ENCODE data around the gene SYT11.
"Not testable (repeated sequence)": the region's sequence is repeated elsewhere in the genome, so short reads cannot be mapped to it uniquely, and the experiment has no call there.

Gene SYT11, protein sequence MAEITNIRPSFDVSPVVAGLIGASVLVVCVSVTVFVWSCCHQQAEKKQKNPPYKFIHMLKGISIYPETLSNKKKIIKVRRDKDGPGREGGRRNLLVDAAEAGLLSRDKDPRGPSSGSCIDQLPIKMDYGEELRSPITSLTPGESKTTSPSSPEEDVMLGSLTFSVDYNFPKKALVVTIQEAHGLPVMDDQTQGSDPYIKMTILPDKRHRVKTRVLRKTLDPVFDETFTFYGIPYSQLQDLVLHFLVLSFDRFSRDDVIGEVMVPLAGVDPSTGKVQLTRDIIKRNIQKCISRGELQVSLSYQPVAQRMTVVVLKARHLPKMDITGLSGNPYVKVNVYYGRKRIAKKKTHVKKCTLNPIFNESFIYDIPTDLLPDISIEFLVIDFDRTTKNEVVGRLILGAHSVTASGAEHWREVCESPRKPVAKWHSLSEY

DNA sequence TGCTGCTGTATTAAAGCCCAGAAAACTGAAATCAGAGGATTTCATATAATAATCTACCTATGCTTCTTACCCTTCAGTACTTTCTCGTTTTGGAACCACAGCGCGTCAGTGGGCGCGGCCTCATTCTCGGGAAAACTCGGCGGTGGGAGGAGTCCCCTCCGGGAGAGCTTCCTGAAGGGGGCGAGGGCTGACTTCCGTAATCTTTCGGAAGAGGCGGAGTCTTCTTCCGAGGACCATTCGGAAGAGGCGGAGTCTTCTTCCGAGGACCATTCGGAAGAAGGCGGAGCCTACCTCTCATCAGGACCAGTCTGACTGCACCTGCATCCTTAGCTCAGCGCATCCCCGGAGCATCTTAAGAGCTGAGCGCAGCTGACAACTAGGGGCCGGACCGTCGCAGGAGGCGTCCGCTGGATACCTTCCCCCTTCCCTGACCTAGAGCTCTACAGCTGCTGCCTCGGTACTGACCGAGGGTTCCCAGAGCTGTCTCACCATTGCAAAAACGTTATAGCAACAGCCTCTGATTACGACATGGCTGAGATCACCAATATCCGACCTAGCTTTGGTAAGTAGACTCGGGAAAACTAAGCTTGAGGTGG is at the start of gene SYT11:
TSS of gene SYT11 (plus strand) at position 334 of the 596 bp plus-strand sequence. CDS start at position 529, 195 bp downstream.
- peak; percentile 98 for DNase-seq (ENCODE audit: low read depth, low spot score)

- DNase-seq (ENCODE audit: low read depth, low spot score), result no peak
Observed at GRCh38 chr1:155812878-155813277, 46.5 kb upstream of the SYT11 start.

DNA sequence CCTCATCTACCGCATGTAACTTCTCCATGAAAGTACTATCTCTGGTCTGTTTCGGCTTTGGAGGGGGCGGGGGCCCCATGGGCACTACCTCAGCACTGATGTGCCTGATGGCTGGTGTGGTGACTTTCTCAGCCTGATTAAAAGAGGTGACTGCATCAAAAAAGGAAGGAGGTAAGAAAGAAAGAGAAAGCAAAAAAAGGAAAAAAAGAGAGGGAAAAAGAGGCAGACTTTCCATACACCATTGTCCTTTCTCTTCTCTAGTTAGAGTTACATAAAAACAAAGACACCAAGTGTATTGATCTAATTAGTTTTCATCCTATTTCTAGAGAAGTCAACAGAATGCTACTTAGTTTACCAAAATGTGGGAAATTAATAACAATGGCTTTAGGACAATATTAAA is 45.7 kb upstream of the SYT11 start:
- no peak for DNase-seq (ENCODE audit: low read depth, low spot score)

- DNase-seq (ENCODE audit: low read depth, low spot score), result no peak
Observed at GRCh38 chr1:155816351-155816750, 43.0 kb upstream of the SYT11 start.

DNA sequence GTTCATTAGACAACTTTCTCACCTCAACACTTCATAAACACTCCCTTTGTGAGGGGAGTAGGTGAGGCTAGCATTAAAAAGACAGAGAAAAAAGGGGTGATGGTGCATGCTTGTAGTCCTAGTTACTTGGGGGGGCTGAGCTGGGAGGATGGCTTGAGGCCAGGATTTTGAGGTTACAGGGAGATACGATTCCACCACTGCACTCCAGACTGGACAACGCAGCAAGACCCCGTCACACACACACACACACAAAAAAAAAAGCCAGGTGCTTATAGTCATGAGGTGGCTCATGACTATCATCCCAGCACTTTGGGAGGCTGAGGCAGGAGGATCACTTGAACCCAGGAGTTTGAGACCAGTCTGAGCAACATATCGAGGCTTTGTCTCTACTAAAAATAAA is 31.9 kb upstream of the SYT11 start:
- DNase-seq (ENCODE audit: low read depth, low spot score), result no peak

- no peak for DNase-seq (ENCODE audit: low read depth, low spot score)
Observed at GRCh38 chr1:155831279-155831976, 27.9 kb upstream of the SYT11 start.

GRCh38 chr1:155833665-155834295 is 25.6 kb upstream of the SYT11 start:
- DNase-seq (ENCODE audit: low read depth, low spot score), result no peak

DNA sequence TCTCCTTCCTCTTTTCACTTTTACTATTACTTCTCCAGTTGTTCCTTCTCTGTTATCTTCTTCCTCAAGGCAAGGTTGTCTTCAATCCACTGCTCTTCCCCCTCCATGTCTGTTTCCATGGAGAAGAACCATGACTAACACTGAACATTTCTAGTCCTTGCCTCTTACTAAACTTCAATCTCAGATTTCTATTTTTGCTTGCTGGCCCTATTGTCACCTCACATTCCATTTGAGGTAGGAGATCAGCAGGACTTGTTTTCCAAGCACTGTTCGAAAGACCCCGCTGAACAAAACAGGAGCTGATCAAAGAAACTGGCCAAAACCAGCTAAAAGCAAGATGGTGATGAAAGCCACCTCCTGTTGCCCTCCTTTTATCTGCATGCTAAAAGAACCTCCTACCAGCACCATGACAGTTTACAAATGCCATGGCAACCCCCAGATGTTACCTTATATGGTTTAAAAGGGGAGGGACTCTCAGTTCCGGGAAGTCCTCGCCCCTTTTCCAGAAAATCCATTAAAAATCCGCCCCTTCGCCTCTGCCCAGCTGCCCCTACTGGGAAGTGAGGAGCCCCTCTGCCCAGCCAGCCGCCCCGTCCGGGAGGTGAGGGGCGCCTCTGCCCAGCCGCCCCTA is 25.0 kb upstream of the SYT11 start:
- peak; percentile 71 for DNase-seq (ENCODE audit: low read depth, low spot score)

- not testable (repeated sequence) for DNase-seq (ENCODE audit: low read depth, low spot score)
Observed at GRCh38 chr1:155834927-155835399, 24.4 kb upstream of the SYT11 start.

GRCh38 chr1:155835548-155835947 is 23.8 kb upstream of the SYT11 start:
- DNase-seq (ENCODE audit: low read depth, low spot score), result no peak

- no peak for DNase-seq (ENCODE audit: low read depth, low spot score)
Observed at GRCh38 chr1:155840386-155840785, 19.0 kb upstream of the SYT11 start.

DNA sequence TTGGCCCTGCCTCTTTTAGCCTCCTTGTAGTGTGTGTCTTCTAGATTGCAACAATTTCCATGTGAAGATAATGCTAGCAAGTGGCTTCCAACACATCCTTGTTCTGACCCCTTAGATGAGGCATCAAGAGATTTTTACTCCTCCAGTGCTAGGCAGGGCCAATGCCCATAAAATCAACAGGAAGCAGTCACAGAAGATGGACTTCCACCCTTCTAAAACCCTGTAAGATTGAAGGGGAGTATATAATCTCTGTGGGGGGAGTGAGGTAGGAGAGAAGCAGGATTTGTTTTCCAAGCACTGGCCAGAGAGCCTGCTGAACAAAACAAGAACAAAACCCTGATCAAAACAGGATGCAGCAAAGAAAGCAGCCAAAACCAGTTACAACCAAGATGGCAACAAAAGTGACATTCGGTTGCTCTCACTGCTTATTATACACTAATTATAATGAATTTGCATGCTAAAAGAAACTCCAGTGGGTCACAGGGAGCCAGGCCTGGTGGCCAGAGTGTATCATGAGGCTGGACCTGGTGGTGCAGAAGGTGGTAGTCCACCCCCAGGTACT is 14.4 kb upstream of the SYT11 start:
- no peak for DNase-seq (ENCODE audit: low read depth, low spot score)

DNA sequence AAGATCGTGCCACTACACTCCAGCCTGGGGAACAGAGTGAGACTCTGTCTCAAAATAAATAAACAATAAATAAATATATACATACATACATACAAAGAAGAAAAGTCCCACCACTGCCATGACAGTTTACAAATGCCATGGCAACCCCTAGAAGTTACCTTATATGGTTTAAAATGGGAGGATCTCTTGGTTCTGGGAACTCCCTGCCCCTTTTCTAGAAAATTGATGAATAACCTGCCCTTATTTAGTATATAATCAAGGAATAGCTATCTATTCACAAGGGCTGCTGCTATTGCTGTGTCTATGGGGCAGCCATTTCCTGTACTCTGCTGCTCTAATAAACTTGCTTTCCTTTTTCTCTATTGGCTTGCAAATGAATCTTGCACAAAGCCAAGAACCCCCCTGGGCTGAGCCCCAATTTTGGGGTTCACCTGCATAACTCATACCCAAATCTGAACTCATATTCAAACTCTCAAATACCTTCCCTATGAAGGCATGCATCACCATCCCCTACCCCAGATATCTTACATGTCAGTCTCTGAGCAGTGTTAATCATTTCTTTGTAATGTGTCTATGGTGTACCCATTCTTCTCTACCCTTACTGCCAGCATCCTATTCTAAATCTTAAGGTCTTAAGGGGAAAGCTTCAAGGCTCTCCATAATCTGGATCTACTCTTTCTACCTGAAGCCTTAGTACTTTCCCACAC is 11.4 kb upstream of the SYT11 start:
- DNase-seq (ENCODE audit: low read depth, low spot score), result no peak

DNA sequence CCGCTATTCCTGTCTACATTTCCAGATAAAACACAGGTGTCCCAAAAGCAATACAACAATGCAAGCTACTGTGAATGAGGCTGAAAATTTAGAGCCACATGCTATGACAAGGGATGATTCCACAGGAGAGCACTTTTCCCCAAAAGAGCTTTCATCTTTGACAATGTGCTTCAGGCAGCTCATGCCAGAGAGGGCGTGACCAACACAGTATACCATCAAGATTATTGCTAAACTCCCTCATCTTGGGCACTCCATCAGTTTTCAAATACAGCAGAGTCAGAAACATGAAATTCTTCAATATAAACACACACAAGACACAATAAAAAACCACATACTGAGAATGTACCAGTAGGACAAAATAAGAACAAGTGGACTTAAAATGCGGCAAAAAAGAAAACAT is 9.0 kb upstream of the SYT11 start:
- no peak for DNase-seq (ENCODE audit: low read depth, low spot score)

GRCh38 chr1:155856257-155856974 is 3.0 kb upstream of the SYT11 start:
- no peak for DNase-seq (ENCODE audit: low read depth, low spot score)

DNA sequence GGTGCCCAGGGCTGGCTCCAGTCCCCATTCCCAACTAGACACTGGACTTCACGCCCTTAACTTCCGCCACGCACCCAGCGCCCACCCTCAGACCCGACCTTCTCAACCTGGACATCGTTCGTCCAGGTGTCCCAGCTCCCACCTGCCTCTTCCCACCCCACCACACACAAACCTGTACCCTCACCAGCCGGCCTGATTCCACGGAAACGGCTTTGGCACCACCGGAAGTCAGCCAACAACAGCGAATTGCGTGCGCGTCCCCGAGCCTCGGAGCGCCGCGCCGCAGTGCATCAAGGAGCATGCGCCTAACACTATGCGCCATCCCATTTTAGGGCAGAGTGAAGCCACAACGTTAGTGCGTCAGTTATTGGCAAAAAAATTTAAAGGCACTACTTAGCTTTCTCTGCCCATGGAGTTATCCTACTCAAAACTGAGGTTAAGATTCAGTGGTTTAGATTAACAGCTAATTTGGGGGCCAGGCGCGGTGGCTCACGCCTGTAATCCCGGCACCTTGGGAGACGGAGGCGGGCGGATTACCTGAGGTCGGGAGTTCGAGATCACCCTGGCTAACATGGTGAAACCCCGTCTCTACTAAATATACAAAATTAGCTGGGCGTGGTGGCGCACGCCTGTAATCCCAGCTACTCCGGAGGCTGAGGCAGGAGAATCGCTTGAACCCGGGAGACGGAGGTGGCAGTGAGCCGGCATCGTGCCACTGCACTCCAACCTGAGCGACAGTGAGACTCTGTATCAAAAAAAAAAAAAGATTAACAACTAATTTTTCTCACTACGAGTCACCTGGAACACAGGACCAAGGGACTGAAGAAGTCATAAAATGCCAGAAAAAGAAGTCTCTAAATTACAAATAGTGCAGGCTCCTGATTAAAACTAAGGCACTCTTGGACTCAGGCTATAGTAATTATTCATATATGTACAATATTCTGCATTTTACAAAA is 2.1 kb upstream of the SYT11 start, which contains the start of gene GON4L:
TSS of gene GON4L (minus strand) at position 240 of the 956 bp plus-strand sequence. CDS start 3,434 bp downstream, outside the sequence.
- peak; percentile 97 for DNase-seq (ENCODE audit: low read depth, low spot score)

DNA sequence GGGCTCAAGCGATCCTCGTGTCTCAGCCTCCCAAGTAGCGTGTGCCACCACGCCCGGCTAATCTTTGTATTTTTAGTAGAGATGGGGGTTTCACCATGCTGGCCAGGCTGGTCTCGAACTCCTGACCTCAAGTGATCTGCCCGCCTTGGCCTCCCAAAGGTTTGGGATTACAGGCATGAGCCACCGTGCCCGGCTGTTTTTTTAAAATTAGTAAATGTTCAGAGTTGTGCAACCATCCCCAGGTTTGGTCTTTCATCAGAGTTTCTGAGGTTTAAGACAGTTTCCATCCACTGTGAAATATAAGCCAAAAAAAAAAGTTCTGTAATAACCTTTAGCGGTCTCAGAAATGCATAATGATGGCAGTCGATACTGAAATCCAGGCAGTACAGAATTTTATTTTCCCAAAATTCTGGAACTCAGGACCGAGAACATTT is 550 bp upstream of the SYT11 start:
- DNase-seq (ENCODE audit: low read depth, low spot score), result no peak

Data from astrocyte of the hippocampus (primary cell).